Measurements from ENCODE around the gene HRK. TPM values are rescaled to one million over a fixed set of nuclear protein-coding genes. Genes with fewer than 3 reads are reported as not detected.
A peak's percentile ranks its signal among the peaks of the same experiment; 100 is the strongest.

HRK gene
- total and polyA plus RNA-seq, 2 of the 4 experiments (the other 2 are of a cell fraction), result not detected

DNA sequence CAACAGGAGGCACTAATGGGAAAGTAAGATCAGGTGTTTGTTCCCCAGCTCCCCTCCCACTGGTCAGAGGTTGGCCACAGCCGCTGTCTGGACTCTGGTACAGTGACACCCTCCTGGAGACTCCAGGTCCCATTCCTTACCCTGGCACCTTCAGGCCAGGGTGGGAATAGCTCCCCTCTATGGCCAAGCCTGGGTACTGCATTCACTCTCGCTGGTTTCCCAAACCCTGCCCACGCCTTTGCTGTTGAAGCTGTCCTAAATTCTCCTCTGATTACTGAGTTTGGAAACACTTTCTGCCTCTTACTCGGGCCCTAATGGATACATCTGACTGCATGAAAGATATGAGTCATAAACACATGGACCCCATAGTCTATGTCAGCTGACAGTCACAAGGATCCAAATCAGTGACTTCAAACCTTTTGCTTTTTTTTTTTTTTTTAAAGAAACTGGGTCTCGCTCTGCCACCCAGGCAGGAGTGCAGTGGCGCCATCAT, 17.9 kb downstream of the HRK start:
- H3K27ac ChIP-seq (ENCODE audit: insufficient read depth, low read length), result no peak overlapping the region

More for the DNA sequence above, 17.9 kb downstream of the HRK start:
- peak overlapping the region; percentile 8 for H2AK9ac ChIP-seq (replicated peaks; ENCODE audit: low read depth, low read length, poor library complexity)
- H4K8ac ChIP-seq (ENCODE audit: low read depth in 2 of 2, low read length in 2 of 2), result no peak overlapping the region; a peak in 1 of 4 replicates
- DNase-seq, result peak; percentile 75
- no peak overlapping the region for H2BK5ac ChIP-seq (ENCODE audit: low read depth, low read length, poor library complexity, severe bottlenecking)
- ATAC-seq (ENCODE audit: low read depth), result 0 out of 2 replicates have a peak, but pooled peaks have one; percentile 18
- peak overlapping the region; percentile 74; the same call in 2 of the 3 replicates for H2BK15ac ChIP-seq (ENCODE audit: low read depth, low read length)
- in situ Hi-C loops (cut with MboI; ENCODE audit: low sequenced_read_pairs) (no loop called here), dilution Hi-C loops (cut with HindIII; ENCODE audit: low sequenced_read_pairs, unreplicated experiment) (no loop called here), intact Hi-C loops (cut with micrococcal nuclease) (no loop called here)
- no TSS peak for BruUV-seq (replicated peaks)
- TF ChIP-seq NFE2L2 (IDR thresholded peaks at IDR 0.05; ENCODE audit: low read depth, low read length) (no peak), MXI1 (IDR thresholded peaks at IDR 0.05; ENCODE audit: borderline replicate concordance, low read depth, low read length) (no peak), RAD21 (IDR thresholded peaks at IDR 0.05; ENCODE audit: low read length) (peak; percentile 16; the same call in 1 of the 2 replicates), FOS (IDR thresholded peaks at IDR 0.05; ENCODE audit: low read depth, low read length) (0 out of 2 replicates have a peak, but pooled peaks have one; percentile 23), BHLHE40 (IDR thresholded peaks at IDR 0.05; ENCODE audit: low read depth, low read length) (no peak), MAFK (IDR thresholded peaks at IDR 0.05; ENCODE audit: low read depth, low read length) (no peak)
- TF ChIP-seq, protein P1, sequence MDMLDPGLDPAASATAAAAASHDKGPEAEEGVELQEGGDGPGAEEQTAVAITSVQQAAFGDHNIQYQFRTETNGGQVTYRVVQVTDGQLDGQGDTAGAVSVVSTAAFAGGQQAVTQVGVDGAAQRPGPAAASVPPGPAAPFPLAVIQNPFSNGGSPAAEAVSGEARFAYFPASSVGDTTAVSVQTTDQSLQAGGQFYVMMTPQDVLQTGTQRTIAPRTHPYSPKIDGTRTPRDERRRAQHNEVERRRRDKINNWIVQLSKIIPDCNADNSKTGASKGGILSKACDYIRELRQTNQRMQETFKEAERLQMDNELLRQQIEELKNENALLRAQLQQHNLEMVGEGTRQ (IDR thresholded peaks at IDR 0.05; ENCODE audit: low read depth, low read length), result peak; percentile 59; the same call in 1 of the 2 replicates
- TF ChIP-seq, protein P2, sequence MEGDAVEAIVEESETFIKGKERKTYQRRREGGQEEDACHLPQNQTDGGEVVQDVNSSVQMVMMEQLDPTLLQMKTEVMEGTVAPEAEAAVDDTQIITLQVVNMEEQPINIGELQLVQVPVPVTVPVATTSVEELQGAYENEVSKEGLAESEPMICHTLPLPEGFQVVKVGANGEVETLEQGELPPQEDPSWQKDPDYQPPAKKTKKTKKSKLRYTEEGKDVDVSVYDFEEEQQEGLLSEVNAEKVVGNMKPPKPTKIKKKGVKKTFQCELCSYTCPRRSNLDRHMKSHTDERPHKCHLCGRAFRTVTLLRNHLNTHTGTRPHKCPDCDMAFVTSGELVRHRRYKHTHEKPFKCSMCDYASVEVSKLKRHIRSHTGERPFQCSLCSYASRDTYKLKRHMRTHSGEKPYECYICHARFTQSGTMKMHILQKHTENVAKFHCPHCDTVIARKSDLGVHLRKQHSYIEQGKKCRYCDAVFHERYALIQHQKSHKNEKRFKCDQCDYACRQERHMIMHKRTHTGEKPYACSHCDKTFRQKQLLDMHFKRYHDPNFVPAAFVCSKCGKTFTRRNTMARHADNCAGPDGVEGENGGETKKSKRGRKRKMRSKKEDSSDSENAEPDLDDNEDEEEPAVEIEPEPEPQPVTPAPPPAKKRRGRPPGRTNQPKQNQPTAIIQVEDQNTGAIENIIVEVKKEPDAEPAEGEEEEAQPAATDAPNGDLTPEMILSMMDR (conservative IDR thresholded peaks at IDR 0.05; ENCODE audit: low read depth, low read length), result peak; percentile 42
- TF ChIP-seq, protein P3, sequence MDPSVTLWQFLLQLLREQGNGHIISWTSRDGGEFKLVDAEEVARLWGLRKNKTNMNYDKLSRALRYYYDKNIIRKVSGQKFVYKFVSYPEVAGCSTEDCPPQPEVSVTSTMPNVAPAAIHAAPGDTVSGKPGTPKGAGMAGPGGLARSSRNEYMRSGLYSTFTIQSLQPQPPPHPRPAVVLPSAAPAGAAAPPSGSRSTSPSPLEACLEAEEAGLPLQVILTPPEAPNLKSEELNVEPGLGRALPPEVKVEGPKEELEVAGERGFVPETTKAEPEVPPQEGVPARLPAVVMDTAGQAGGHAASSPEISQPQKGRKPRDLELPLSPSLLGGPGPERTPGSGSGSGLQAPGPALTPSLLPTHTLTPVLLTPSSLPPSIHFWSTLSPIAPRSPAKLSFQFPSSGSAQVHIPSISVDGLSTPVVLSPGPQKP (IDR thresholded peaks at IDR 0.05; ENCODE audit: borderline replicate concordance, low read depth, low read length), result no peak
- 28% methylated on average over 4 of the region's 6 CpGs; no CpG with 5 or more reads in 1 of the 2 experiments for WGBS, 2 experiments (ENCODE audit: extremely low coverage in 2 of 2, insufficient read length in 1 of 2)
- no peaks in the 10 kb centered on the region; the same call in 1 of the 2 replicates for H3K27me3 ChIP-seq (ENCODE audit: control insufficient read depth, insufficient read depth, low read length)
- ChIA-PET POLR2A (ENCODE audit: unreplicated experiment) (no interaction called here), CTCF (interaction anchor here (1.0 kb wide), 2 partner anchors 11 to 20 kb away, joined by 3 to 5 read pairs; no protein-coding TSS in a partner anchor)
- H3K4me2 ChIP-seq (ENCODE audit: low read depth, low read length), result no peak overlapping the region
- H2BK120ac ChIP-seq (ENCODE audit: low read depth, low read length), result peak overlapping the region; percentile 79
- H2AFZ ChIP-seq (replicated peaks; ENCODE audit: low read length, poor library complexity), result peak overlapping the region; percentile 4
- H2AK5ac ChIP-seq (ENCODE audit: low read depth, low read length), result peak overlapping the region; percentile 61
- peaks cover 5% of the 10 kb centered on the region for H3K4me1 ChIP-seq (ENCODE audit: control insufficient read depth, insufficient read depth, low read length)
- H4K20me1 ChIP-seq (ENCODE audit: insufficient read depth, low read length), result no peaks in the 10 kb centered on the region
- peak overlapping the region; percentile 36; the same call in 1 of the 2 replicates for H3K4ac ChIP-seq (ENCODE audit: low read depth, low read length)
- peak overlapping the region; percentile 51 for H4K91ac ChIP-seq (ENCODE audit: insufficient read depth, low read depth, low read length)
- H2BK20ac ChIP-seq (ENCODE audit: low read depth, low read length), result peak overlapping the region; percentile 46
- H3K14ac ChIP-seq (replicated peaks; ENCODE audit: low read depth, low read length), result peak overlapping the region; percentile 58; the same call in 1 of the 2 replicates
- H3K9me3 ChIP-seq (ENCODE audit: control insufficient read depth, insufficient read depth, low read length), result no peaks in the 10 kb centered on the region
- peaks cover 14% of the 10 kb centered on the region for H3K9me1 ChIP-seq (ENCODE audit: insufficient read depth, low read length)
- no peak overlapping the region for H3K4me3 ChIP-seq (ENCODE audit: insufficient read depth, low read depth, low read length)
- no peak overlapping the region for H3K9ac ChIP-seq (ENCODE audit: low read depth, low read length)
- peak overlapping the region; percentile 2; the same call in 1 of the 2 replicates for H3K18ac ChIP-seq (ENCODE audit: low read depth, low read length)
- no peaks in the 10 kb centered on the region for H3K79me1 ChIP-seq (ENCODE audit: low read depth in 1 of 2, low read length in 2 of 2)
- H3K36me3 ChIP-seq (ENCODE audit: control insufficient read depth, insufficient read depth, low read length), result no peaks in the 10 kb centered on the region
- no peak overlapping the region for H4K5ac ChIP-seq (ENCODE audit: low read depth, low read length)
- peak overlapping the region; percentile 5; the same call in 1 of the 2 replicates for H3K23ac ChIP-seq (ENCODE audit: low read depth, low read length)
- no peak overlapping the region for H3K56ac ChIP-seq (ENCODE audit: extremely low read depth, insufficient read depth, low read length)

Measured in IMR-90 (cell line).